GM12874 (cell line): ENCODE measurements around the gene CADM4.

ENCODE experiments used
- CTCF ChIP-seq: IDR thresholded peaks from 2 replicates; pipeline ENCODE4 v1.5.1; 2011; ENCODE audit warnings: low read depth, mild to moderate bottlenecking, control low read depth, low read length, moderate library complexity; ENCODE audit not compliant: insufficient read depth

Gene CADM4

GRCh38 chr19:43581467-43581866, 58.2 kb downstream of the CADM4 start:
- TF ChIP-seq CTCF = no peak

- no peak for TF ChIP-seq CTCF
These were observed 60.9 kb downstream of the CADM4 start for GRCh38 chr19:43578787-43579186.

- no peak for TF ChIP-seq CTCF
These were observed 63.4 kb downstream of the CADM4 start for GRCh38 chr19:43575955-43576878.

- TF ChIP-seq CTCF = no peak
These were observed 64.3 kb downstream of the CADM4 start, which contains the start of the genes PINLYP and XRCC1 for GRCh38 chr19:43575156-43575950. Gene PINLYP (plus strand): TSS chr19:43575801. CDS start chr19:43577192, 1,391 bp downstream. Gene XRCC1 (minus strand): TSS chr19:43575527. CDS start chr19:43575458, 69 bp downstream.

GRCh38 chr19:43574424-43575155, 65.1 kb downstream of the CADM4 start:
- no peak for TF ChIP-seq CTCF
